BLaER1 treated with 17β-estradiol and CSF1 and Interleukin-3, amounts not matched to agents 10 nM and 100 nM (cell line): Measurements from ENCODE around the gene BET1L.

Source experiments
- H3K27ac ChIP-seq, 11 experiments: shearing (Covaris generic); formaldehyde crosslinking; 2 replicates each; pipeline ENCODE4 v1.8.1; 2022
- H3K27me3 ChIP-seq, 11 experiments: shearing (Covaris generic); formaldehyde crosslinking; 2 replicates each; pipeline ENCODE4 v1.8.1; 2022
- H3K36me3 ChIP-seq, 11 experiments: shearing (Covaris generic); formaldehyde crosslinking; 2 replicates each; pipeline ENCODE4 v1.8.1; 2022
- H3K4me1 ChIP-seq, 10 experiments: shearing (Covaris generic); formaldehyde crosslinking; 2 replicates each; pipeline ENCODE4 v1.8.1; 2022
- H3K4me2 ChIP-seq, 11 experiments: shearing (Covaris generic); formaldehyde crosslinking; 2 replicates each; pipeline ENCODE4 v1.8.1; 2022
- H3K4me3 ChIP-seq, 10 experiments: shearing (Covaris generic); formaldehyde crosslinking; 2 replicates each; pipeline ENCODE4 v1.8.1; 2022
- H3K9ac ChIP-seq, 11 experiments: shearing (Covaris generic); formaldehyde crosslinking; 2 replicates each; pipeline ENCODE4 v1.8.1; 2022
- H3K9me3 ChIP-seq, 11 experiments: shearing (Covaris generic); formaldehyde crosslinking; replicated peaks in 1 of 11; 2 replicates each; pipeline ENCODE4 v1.8.1; 2022
- H4K20me1 ChIP-seq, 11 experiments: shearing (Covaris generic); formaldehyde crosslinking; 2 replicates each; pipeline ENCODE4 v1.8.1; 2022
- Cebpa-rat ChIP-seq, 11 experiments: shearing (Covaris generic); IDR thresholded peaks; 2 replicates each; pipeline ENCODE4 v1.8.1; 2022

The BET1L gene

DNA sequence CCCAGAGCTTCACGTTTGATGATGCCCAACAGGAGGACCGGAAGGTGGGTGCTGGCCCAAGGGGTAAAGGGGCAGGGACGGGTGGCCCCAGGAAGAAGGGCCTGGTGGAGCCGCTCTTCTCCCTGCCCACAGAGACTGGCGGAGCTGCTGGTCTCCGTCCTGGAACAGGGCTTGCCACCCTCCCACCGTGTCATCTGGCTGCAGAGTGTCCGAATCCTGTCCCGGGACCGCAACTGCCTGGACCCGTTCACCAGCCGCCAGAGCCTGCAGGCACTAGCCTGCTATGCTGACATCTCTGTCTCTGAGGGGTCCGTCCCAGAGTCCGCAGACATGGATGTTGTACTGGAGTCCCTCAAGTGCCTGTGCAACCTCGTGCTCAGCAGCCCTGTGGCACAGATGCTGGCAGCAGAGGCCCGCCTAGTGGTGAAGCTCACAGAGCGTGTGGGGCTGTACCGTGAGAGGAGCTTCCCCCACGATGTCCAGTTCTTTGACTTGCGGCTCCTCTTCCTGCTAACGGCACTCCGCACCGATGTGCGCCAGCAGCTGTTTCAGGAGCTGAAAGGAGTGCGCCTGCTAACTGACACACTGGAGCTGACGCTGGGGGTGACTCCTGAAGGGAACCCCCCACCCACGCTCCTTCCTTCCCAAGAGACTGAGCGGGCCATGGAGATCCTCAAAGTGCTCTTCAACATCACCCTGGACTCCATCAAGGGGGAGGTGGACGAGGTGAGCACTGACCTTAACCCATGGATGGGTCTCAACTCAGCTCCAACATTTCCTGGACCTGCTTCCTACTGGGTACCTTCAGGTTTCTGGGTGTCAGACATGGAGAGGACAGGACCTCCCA is 2.3 kb upstream of the BET1L start:
- H3K4me2 ChIP-seq, result peak overlapping the region; percentile 90 to 100 (median 99)
- no peaks in the 10 kb centered on the region for H3K27me3 ChIP-seq
- peaks cover 43 to 82% (median 71%) of the 10 kb centered on the region in 11 experiments; a peak in 19 of 22 replicates for H4K20me1 ChIP-seq
- peak overlapping the region; percentile 91 to 100 (median 98); a peak in 21 of 22 replicates for H3K27ac ChIP-seq
- H3K9me3 ChIP-seq, result no peaks in the 10 kb centered on the region
- peak overlapping the region; percentile 91 to 99 (median 98) for H3K9ac ChIP-seq
- peaks cover 62 to 70% (median 67%) of the 10 kb centered on the region in 11 experiments for H3K36me3 ChIP-seq
- TF ChIP-seq Cebpa-rat (IDR thresholded peaks at IDR 0.05), result no peak
- peak overlapping the region; percentile 92 to 100 (median 95) for H3K4me3 ChIP-seq
- H3K4me1 ChIP-seq, result peaks cover 40 to 49% (median 45%) of the 10 kb centered on the region in 10 experiments

DNA sequence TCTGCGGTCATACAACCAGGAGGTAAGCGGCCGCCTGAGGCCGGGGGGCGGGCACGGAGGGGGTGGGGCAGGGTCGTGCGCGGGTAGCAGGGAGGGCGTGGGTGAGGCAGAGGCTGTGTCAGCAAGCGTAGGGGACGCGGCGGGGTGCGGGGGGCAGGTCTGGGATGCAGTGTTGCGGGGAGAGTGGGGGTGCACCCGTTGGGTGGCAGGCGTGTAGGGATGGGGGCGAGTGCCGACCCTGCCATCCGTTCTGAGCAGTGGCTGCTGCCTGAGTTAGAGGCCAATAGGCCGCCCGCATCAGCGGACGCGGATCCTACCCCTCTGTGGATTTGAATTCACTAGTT is 1.7 kb upstream of the BET1L start:
- TF ChIP-seq Cebpa-rat (IDR thresholded peaks at IDR 0.05), result no peak
- Histone ChIP-seq H3K36me3 (peaks cover 62 to 70% (median 66%) of the 10 kb centered on the region in 11 experiments), H3K27ac (peak overlapping the region; percentile 91 to 100 (median 98); a peak in 21 of 22 replicates)

DNA sequence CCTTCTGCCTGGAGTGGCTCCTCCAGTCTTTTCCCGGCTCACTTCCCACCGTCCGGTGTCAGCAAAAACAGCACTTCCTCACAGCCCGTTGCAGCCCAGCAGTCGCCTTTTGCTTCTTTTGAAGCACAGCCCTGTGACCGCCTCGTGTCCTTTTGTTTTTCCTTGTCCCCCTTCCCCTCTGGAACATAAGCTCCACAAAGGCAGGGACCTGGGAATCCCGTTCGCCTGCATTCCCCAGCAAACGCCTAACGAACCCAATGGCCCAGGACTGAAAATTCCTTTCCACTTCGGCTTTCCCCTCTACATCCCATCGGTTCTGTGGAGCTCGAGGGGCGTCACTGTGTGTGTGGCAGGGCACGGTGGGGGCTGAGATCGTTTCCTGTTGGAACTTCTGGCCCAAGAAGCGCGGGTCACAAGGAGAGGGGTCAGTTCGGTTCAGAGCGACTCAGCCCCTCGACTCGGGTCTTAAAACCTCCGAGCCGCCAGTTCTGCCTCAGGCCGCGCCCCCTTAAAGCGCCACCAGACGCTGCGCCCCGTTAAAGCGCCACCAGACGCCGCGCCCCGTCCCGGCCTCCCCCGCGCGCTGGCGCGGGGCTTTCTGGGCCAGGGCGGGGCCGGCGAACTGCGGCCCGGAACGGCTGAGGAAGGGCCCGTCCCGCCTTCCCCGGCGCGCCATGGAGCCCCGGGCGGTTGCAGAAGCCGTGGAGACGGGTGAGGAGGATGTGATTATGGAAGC is 1.1 kb upstream of the BET1L start:
- H3K27ac ChIP-seq, result peak overlapping the region; percentile 91 to 100 (median 98)

More for the DNA sequence above, 1.7 kb upstream of the BET1L start:
- H3K4me2 ChIP-seq, result peak overlapping the region; percentile 90 to 100 (median 99)
- H3K9ac ChIP-seq, result peak overlapping the region; percentile 91 to 99 (median 98)
- no peaks in the 10 kb centered on the region for H3K27me3 ChIP-seq
- H4K20me1 ChIP-seq, result peaks cover 49 to 82% (median 74%) of the 10 kb centered on the region in 11 experiments; a peak in 19 of 22 replicates
- no peaks in the 10 kb centered on the region for H3K9me3 ChIP-seq
- peak overlapping the region; percentile 92 to 100 (median 95) for H3K4me3 ChIP-seq
- peaks cover 40 to 54% (median 50%) of the 10 kb centered on the region in 10 experiments for H3K4me1 ChIP-seq

DNA sequence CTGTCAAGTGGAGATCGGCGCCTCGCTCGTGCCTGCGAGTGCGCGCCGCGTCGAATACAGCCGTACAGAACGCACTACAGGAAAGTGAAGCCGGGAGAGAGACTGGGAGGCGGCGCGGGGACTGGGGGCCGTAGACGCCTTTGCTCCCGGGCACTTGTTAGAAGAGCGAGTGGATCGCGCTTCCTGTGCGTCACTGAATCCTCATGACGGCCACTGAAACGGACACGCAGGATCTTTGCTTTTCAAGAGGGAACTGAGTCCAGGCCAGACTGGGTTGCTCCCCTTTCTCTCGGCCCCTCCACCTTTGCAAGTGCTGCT is 623 bp upstream of the BET1L start:
- peak overlapping the region; percentile 91 to 99 (median 98) for H3K9ac ChIP-seq
- peaks cover 55 to 82% (median 77%) of the 10 kb centered on the region in 11 experiments; a peak in 20 of 22 replicates for H4K20me1 ChIP-seq
- peak overlapping the region; percentile 91 to 100 (median 98) for H3K27ac ChIP-seq
- peaks cover 40 to 65% (median 59%) of the 10 kb centered on the region in 10 experiments for H3K4me1 ChIP-seq
- no peaks in the 10 kb centered on the region for H3K27me3 ChIP-seq
- H3K36me3 ChIP-seq, result peaks cover 62 to 70% (median 66%) of the 10 kb centered on the region in 11 experiments
- H3K4me3 ChIP-seq, result peak overlapping the region; percentile 92 to 100 (median 95)
- TF ChIP-seq Cebpa-rat (IDR thresholded peaks at IDR 0.05), result no peak; a peak in 1 of 22 replicates
- peak overlapping the region; percentile 83 to 99 (median 93) for H3K4me2 ChIP-seq
- no peaks in the 10 kb centered on the region for H3K9me3 ChIP-seq

More for the DNA sequence above, 1.1 kb upstream of the BET1L start:
- Histone ChIP-seq H3K4me3 (peak overlapping the region; percentile 92 to 100 (median 95)), H3K4me1 (peaks cover 40 to 59% (median 56%) of the 10 kb centered on the region in 10 experiments), H3K27me3 (no peaks in the 10 kb centered on the region), H3K36me3 (peaks cover 62 to 70% (median 66%) of the 10 kb centered on the region in 11 experiments), H3K4me2 (peak overlapping the region; percentile 83 to 99 (median 93)), H4K20me1 (peaks cover 53 to 82% (median 77%) of the 10 kb centered on the region in 11 experiments; a peak in 20 of 22 replicates), H3K9me3 (no peaks in the 10 kb centered on the region), H3K9ac (peak overlapping the region; percentile 91 to 99 (median 98))
- no peak for TF ChIP-seq Cebpa-rat (IDR thresholded peaks at IDR 0.05)

DNA sequence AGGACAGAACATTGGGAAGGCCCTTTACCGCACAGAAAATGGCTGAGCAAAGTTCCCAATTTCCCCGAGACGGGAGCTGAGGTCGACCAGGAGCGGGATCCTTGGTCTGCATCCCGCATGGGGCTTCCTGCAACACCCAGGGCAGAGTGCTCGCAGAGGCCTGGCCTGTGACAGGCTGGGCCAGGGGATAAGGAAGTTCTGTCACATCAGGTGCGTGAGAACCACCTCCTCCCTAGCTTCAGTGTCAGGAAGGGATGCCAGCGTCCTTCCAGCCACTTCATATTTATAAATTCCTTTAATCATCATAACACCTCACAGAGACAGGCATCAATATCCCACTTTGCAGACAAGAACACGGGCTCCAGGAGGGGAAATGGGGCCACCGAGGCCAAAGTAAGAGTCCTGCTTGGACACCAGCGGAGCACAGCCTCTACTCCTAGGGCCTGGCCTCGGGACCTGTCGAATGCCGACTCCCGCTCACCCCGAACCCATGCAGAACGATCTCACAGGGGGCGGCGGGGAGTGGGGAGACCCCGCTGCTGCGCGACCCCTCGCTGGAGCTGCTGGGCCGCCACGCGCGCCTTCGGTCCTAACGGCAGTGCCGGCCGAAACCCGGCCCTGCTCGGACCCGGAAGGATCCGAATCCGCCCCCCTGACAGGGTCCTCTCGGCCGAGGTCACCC is 532 bp downstream of the BET1L start:
- H3K27me3 ChIP-seq, result no peaks in the 10 kb centered on the region
- H3K4me3 ChIP-seq, result peak overlapping the region; percentile 92 to 100 (median 95)
- H3K9ac ChIP-seq, result peak overlapping the region; percentile 91 to 99 (median 98)
- H3K27ac ChIP-seq, result peak overlapping the region; percentile 91 to 100 (median 98)
- H4K20me1 ChIP-seq, result peaks cover 60 to 82% (median 73%) of the 10 kb centered on the region in 11 experiments; a peak in 20 of 22 replicates
- no peak for TF ChIP-seq Cebpa-rat (IDR thresholded peaks at IDR 0.05)
- no peaks in the 10 kb centered on the region for H3K9me3 ChIP-seq
- H3K36me3 ChIP-seq, result peaks cover 52 to 65% (median 58%) of the 10 kb centered on the region in 11 experiments
- H3K4me2 ChIP-seq, result peak overlapping the region; percentile 93 to 100 (median 98)
- H3K4me1 ChIP-seq, result peaks cover 46 to 74% (median 71%) of the 10 kb centered on the region in 10 experiments

DNA sequence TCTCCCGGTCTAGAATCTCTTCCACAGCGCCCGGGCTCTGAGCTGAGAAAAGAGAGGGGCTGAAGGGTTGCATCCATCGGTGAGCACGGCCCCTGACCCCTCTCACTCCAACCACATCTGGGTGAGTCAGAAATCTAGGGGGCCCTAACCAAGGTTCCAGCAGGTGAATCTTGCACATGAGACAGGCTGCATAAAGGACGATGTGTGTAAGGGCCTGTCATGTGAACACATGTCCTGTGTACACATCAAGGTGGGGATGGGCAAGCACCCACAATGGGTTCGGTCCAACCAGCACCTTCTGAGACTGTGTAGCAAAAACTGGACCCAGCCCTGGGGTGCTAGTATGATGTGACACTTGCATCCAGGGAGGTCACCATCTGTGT is 1.2 kb downstream of the BET1L start:
- Histone ChIP-seq H3K4me1 (peaks cover 44 to 74% (median 71%) of the 10 kb centered on the region in 10 experiments), H3K9me3 (no peaks in the 10 kb centered on the region), H3K36me3 (peaks cover 47 to 65% (median 52%) of the 10 kb centered on the region in 11 experiments), H3K4me2 (peak overlapping the region; percentile 93 to 100 (median 98)), H3K27ac (peak overlapping the region; percentile 91 to 100 (median 98); a peak in 18 of 22 replicates), H3K4me3 (peak overlapping the region; percentile 92 to 100 (median 95)), H3K9ac (peak overlapping the region; percentile 91 to 99 (median 98)), H4K20me1 (peaks cover 53 to 82% (median 73%) of the 10 kb centered on the region in 11 experiments; a peak in 20 of 22 replicates), H3K27me3 (no peaks in the 10 kb centered on the region)
- no peak for TF ChIP-seq Cebpa-rat (IDR thresholded peaks at IDR 0.05)

DNA sequence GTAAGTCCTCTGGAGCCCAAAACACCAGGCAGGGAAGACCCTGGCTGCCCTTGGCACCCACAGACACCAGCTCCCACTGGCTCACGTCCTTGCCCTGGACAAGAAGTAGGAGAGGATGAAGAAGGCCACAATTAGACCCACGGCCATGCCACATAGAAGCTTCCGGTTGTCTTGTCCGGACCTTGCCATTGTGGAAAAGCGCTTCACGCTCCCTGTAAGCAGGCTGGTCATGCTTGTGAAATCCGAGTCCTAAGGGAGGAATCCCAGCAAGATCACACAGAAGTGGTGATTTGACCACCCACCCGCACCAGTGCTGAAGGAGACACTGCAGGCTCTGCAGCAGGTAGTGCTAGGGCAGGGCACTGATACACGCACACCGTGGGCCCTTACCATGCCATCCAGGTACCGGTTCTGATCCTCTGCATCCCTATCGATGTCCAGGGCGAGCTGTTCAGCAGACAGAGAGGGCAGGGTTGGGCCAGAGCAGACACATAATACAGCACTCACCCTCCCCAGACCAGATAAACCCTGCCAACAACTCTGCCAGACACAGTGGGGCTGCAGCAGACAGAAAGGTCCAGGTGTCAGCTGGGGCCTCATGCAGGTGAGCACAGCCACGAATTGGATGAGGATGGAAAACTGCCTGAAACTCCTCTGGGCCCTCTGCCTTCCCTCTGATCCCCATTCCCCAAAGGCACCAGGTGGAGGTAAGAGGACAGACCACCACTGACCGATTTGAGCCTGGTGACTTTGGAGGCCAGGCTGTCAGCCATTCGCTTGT is 1.8 kb downstream of the BET1L start:
- peaks cover 47 to 80% (median 69%) of the 10 kb centered on the region in 11 experiments; a peak in 20 of 22 replicates for H4K20me1 ChIP-seq
- H3K9ac ChIP-seq, result peak overlapping the region; percentile 91 to 99 (median 98)
- peak overlapping the region; percentile 93 to 100 (median 98) for H3K4me2 ChIP-seq
- H3K36me3 ChIP-seq, result peaks cover 43 to 64% (median 50%) of the 10 kb centered on the region in 11 experiments
- peak overlapping the region in 2 of 11 experiments; percentile 91 to 100; a peak in 3 of 22 replicates for H3K27ac ChIP-seq
- TF ChIP-seq Cebpa-rat (IDR thresholded peaks at IDR 0.05), result no peak
- H3K9me3 ChIP-seq, result no peaks in the 10 kb centered on the region
- H3K4me3 ChIP-seq, result peak overlapping the region in 9 of 10 experiments; percentile 92 to 100 (median 95); a peak in 15 of 20 replicates
- peaks cover 38 to 71% (median 65%) of the 10 kb centered on the region in 10 experiments for H3K4me1 ChIP-seq
- H3K27me3 ChIP-seq, result no peaks in the 10 kb centered on the region
